K562 (cell line): Measurements from ENCODE around the gene SHISA6. TPM values are rescaled to one million over a fixed set of nuclear protein-coding genes. Genes with fewer than 3 reads are reported as not detected.

Experiments used
- ATAC-seq: fragments of 200-7000 bp; cut with Tn5 transposase; 3 replicates; pipeline ENCODE4 v1.9.1; 2020; ENCODE audit warnings: moderate library complexity
- BruUV-seq: library from RNA; stranded (reverse); fragments of 400-500 nt; replicated peaks from 2 replicates; lab custom pipeline; 2021; lab: Mats Ljungman, UMichigan
- CTCF ChIA-PET: fragments of 300-600 bp; formaldehyde crosslinking; extraction: SDS; loops from one replicate; lab custom pipeline; 2021; ENCODE audit warnings: low intra/inter-chr PET ratio; lab: Yijun Ruan, JAX
- POLR2A ChIA-PET: fragments of 300-600, 350-650 bp; sonication (Branson Sonifier 250); formaldehyde crosslinking; extraction: SDS; loops from one replicate; lab custom pipeline; 2021; ENCODE audit warnings: antibody characterized with exemption, inconsistent platforms; lab: Yijun Ruan, JAX
- DNase-seq, 4 experiments: peaks; one replicate each; pipeline versions ENCODE4 v3.0.0 to v3.0.0-alpha.2; 2011 to 2018; ENCODE audit warnings: low spot score in 3 of 4, mixed read lengths in 3 of 4; ENCODE audit errors: extremely low read depth in 1 of 4
- FAIRE-seq: peaks from 2 replicates; lab custom pipeline; 2011; peaks lifted over from hg19 to GRCh38; lab: Jason Lieb, UNC
- H2AFZ ChIP-seq: 2 replicates; pipeline ENCODE4 v1.6.0; 2011; ENCODE audit warnings: low read depth, low read length, control low read depth, inconsistent platforms
- H3K27ac ChIP-seq: fragments of 200-600 bp; 3 replicates; pipeline ENCODE4 v1.8.0; 2011; ENCODE audit warnings: low read depth, mild to moderate bottlenecking, control low read depth, inconsistent platforms, low read length, moderate library complexity, mixed read lengths; ENCODE audit errors: extremely low read depth
- H3K27me3 ChIP-seq, 2 experiments: fragments of 300-600 bp in 1 of 2; 2 replicates in 1 of 2; 3 replicates in 1 of 2; pipeline versions ENCODE4 v1.6.0 to v1.8.0; 2011; ENCODE audit warnings: inconsistent platforms in 2 of 2, low read length in 2 of 2, mild to moderate bottlenecking in 1 of 2, mixed read lengths in 1 of 2, moderate library complexity in 1 of 2; ENCODE audit not compliant: control insufficient read depth in 2 of 2, insufficient read depth in 2 of 2
- H3K36me3 ChIP-seq: fragments of 300-600 bp; 3 replicates; pipeline ENCODE4 v1.8.0; 2011; ENCODE audit warnings: mild to moderate bottlenecking, low read length, inconsistent platforms; ENCODE audit not compliant: control insufficient read depth, insufficient read depth
- H3K4me1 ChIP-seq, 2 experiments: fragments of 200-600 bp in 1 of 2; replicated peaks in 1 of 2; 2 replicates in 1 of 2; 3 replicates in 1 of 2; pipeline versions ENCODE4 v1.5.1 to v1.8.0; 2011; ENCODE audit warnings: inconsistent platforms in 2 of 2, low read length in 2 of 2, mild to moderate bottlenecking in 1 of 2, mixed read lengths in 1 of 2, moderate library complexity in 1 of 2; ENCODE audit not compliant: control insufficient read depth in 2 of 2, insufficient read depth in 2 of 2
- H3K4me2 ChIP-seq: 2 replicates; pipeline ENCODE4 v1.6.1; 2011; ENCODE audit warnings: low read length, control low read depth, inconsistent platforms, mixed read lengths; ENCODE audit not compliant: insufficient read depth
- H3K4me3 ChIP-seq: fragments of 200-600 bp; sonication (generic), shearing (Covaris generic); 2 replicates; pipeline ENCODE4 v1.5.1; 2016; ENCODE audit warnings: control low read depth, inconsistent platforms
- H3K79me2 ChIP-seq: fragments of 200-600 bp; 3 replicates; pipeline ENCODE4 v1.8.0; 2011; ENCODE audit warnings: low read length, inconsistent platforms; ENCODE audit not compliant: control insufficient read depth, insufficient read depth
- H3K9ac ChIP-seq, 2 experiments: 2 replicates each; pipeline versions ENCODE4 v1.6.0 to v1.6.1; 2011; ENCODE audit warnings: low read depth in 2 of 2, low read length in 2 of 2, control low read depth in 1 of 2, inconsistent platforms in 1 of 2, mild to moderate bottlenecking in 1 of 2, mixed read lengths in 1 of 2; ENCODE audit not compliant: insufficient read depth in 1 of 2
- H3K9me1 ChIP-seq: one replicate; pipeline ENCODE4 v1.6.0; 2011; ENCODE audit warnings: inconsistent platforms, mild to moderate bottlenecking, low read length, moderate library complexity; ENCODE audit not compliant: control insufficient read depth, insufficient read depth
- H3K9me3 ChIP-seq: replicated peaks from 2 replicates; pipeline ENCODE4 v1.5.1; 2011; ENCODE audit warnings: low read depth, low read length, inconsistent platforms; ENCODE audit not compliant: control insufficient read depth, insufficient read depth
- H4K20me1 ChIP-seq: replicated peaks from 2 replicates; pipeline ENCODE4 v1.6.1; 2011; ENCODE audit warnings: low read length, inconsistent platforms, mixed read lengths; ENCODE audit not compliant: control insufficient read depth, insufficient read depth
- ATF2 ChIP-seq: sonication (generic); formaldehyde crosslinking; IDR thresholded peaks from 2 replicates; pipeline ENCODE4 v1.8.1; 2022; ENCODE audit warnings: missing genetic modification reagents
- BRD4 ChIP-seq: fragments of 200-600 bp; sonication (generic); IDR thresholded peaks from 2 replicates; pipeline ENCODE4 v1.6.1; 2017; ENCODE audit warnings: inconsistent platforms
- CBFA2T3 ChIP-seq: fragments of 450-650 bp; IDR thresholded peaks from 2 replicates; pipeline ENCODE4 v1.6.1; 2017
- CCAR2 ChIP-seq: fragments of 200-400 bp; formaldehyde crosslinking; IDR thresholded peaks from 2 replicates; pipeline ENCODE4 v1.6.1; 2017; ENCODE audit warnings: mild to moderate bottlenecking, low read depth, low read length
- FOXO4 ChIP-seq: fragments of 450-650 bp; formaldehyde crosslinking; IDR thresholded peaks from 2 replicates; pipeline ENCODE4 v1.4.0; 2020; ENCODE audit warnings: mild to moderate bottlenecking, moderate library complexity
- GTF2B ChIP-seq: IDR thresholded peaks from 2 replicates; pipeline ENCODE4 v1.6.1; 2011; ENCODE audit not compliant: insufficient read length; ENCODE audit errors: extremely low read depth
- GTF2E2 ChIP-seq: fragments of 200-800 bp; sonication (Bioruptor generic); IDR thresholded peaks from 2 replicates; pipeline ENCODE4 v1.6.1; 2016; ENCODE audit warnings: missing genetic modification characterization, missing compliant biosample characterization
- HBP1 ChIP-seq: fragments of 450-650 bp; formaldehyde crosslinking; IDR thresholded peaks from 2 replicates; pipeline ENCODE4 v1.4.0; 2022; ENCODE audit warnings: missing genetic modification characterization
- MCM2 ChIP-seq: fragments of 450-650 bp; IDR thresholded peaks from 2 replicates; pipeline ENCODE4 v1.6.1; 2017; ENCODE audit warnings: low read depth, mild to moderate bottlenecking
- NUFIP1 ChIP-seq: fragments of 450-650 bp; IDR thresholded peaks from 2 replicates; pipeline ENCODE4 v1.6.1; 2018; ENCODE audit not compliant: partially characterized antibody
- POLR2AphosphoS2 ChIP-seq: IDR thresholded peaks from 2 replicates; pipeline ENCODE4 v1.6.1; 2012; ENCODE audit warnings: low read length, improper control_type of control experiment
- RUNX1 ChIP-seq: sonication (generic); IDR thresholded peaks from 2 replicates; pipeline ENCODE4 v1.6.1; 2016; ENCODE audit warnings: antibody characterized with exemption, low read depth
- SRSF7 ChIP-seq: fragments of 200-400 bp; formaldehyde crosslinking; optimal IDR thresholded peaks from 2 replicates; pipeline ENCODE3; 2017; ENCODE audit warnings: mild to moderate bottlenecking, low read depth, low read length
- YBX1 ChIP-seq: fragments of 450-650 bp; IDR thresholded peaks from 2 replicates; pipeline ENCODE4 v1.7.1; 2016; ENCODE audit warnings: mild to moderate bottlenecking
- ZNF785 ChIP-seq: fragments of 250-450 bp; sonication (Bioruptor Pico); IDR thresholded peaks from 2 replicates; pipeline ENCODE4 v1.4.0; 2020; ENCODE audit warnings: mild to moderate bottlenecking
- WGBS: fragments of 100-300 bp; shearing (Covaris generic); methylation state at CpG from one replicate; pipeline ENCODE4 v1.1.6; 2016; ENCODE audit warnings: low coverage, mixed read lengths; ENCODE audit not compliant: insufficient coverage; ENCODE audit errors: missing lambda C conversion rate; 5-methylcytosine and 5-hydroxymethylcytosine counted together
- in situ Hi-C: fragments of 300-500 bp; cut with MboI; formaldehyde crosslinking; loops from 4 replicates; pipeline ENCODE4 v1.15.0; 2018; ENCODE audit warnings: inconsistent platforms, mixed read lengths
- intact Hi-C: fragments of 100-400 bp; cut with micrococcal nuclease; formaldehyde crosslinking; loops from 2 replicates; pipeline ENCODE4 v1.14.2; 2022
- polyA plus RNA-seq, 8 experiments: library from polyadenylated mRNA; depleted of rRNA in 4 of 8; stranded (reverse) in 5 of 8; unstranded in 3 of 8; fragments of >200 nt; fragmentation: Nextera tagmentation in 2 of 8; fragmentation: Illumina TruSeq in 1 of 8; extraction: Ambion mirVana in 2 of 8; extraction: Trizol in 1 of 8; gene quantifications; 2 replicates each; pipeline versions ENCODE4 v1.2.1 to v1.2.3, GENCODE V29; 2011 to 2014; ENCODE audit warnings: inconsistent platforms in 1 of 8, missing spikeins in 1 of 8
- total RNA-seq, 7 experiments: library from RNA; depleted of rRNA in 6 of 7; stranded (reverse); fragments of >200 nt in 6 of 7; fragmentation: Illumina TruSeq in 2 of 7; extraction: Trizol in 2 of 7; gene quantifications; 2 replicates each; pipeline versions ENCODE4 v1.2.1 to v1.2.3, GENCODE V29; 2011 to 2021; ENCODE audit warnings: low replicate concordance in 1 of 7

The SHISA6 gene
- total and polyA plus RNA-seq, 9 of the 15 experiments (the other 6 are each of a cell fraction or from before 2014, with no cell fraction given): not detected

- TF ChIP-seq YBX1 (no peak), CBFA2T3 (no peak), SRSF7 (no peak)
- TF ChIP-seq, all 486 proteins: peak for 0
Observed at GRCh38 chr17:11366272-11366850, 125.3 kb downstream of the SHISA6 start (continued).

- no peak overlapping the region for H2AFZ ChIP-seq
- no peaks in the 10 kb centered on the region for H3K79me2 ChIP-seq
- H3K4me3 ChIP-seq: no peak overlapping the region
- BruUV-seq: no TSS peak
- FAIRE-seq: no peak
- 3% methylated on average over 6 of the region's 6 CpGs for WGBS
- ChIA-PET CTCF (no interaction called here), POLR2A (no interaction called here)
- H3K27ac ChIP-seq: no peak overlapping the region
- H3K4me2 ChIP-seq: no peak overlapping the region
- H3K27me3 ChIP-seq: no peaks in the 10 kb centered on the region
- H3K36me3 ChIP-seq: no peaks in the 10 kb centered on the region
- no peaks in the 10 kb centered on the region for H3K4me1 ChIP-seq
- no peak overlapping the region for H3K9ac ChIP-seq
- ATAC-seq: no peak
- no peaks in the 10 kb centered on the region for H3K9me3 ChIP-seq
- DNase-seq: no peak
- in situ Hi-C loops (no loop called here), intact Hi-C loops (no loop called here)
- TF ChIP-seq BRD4: no peak
- no peak for TF ChIP-seq CCAR2
- TF ChIP-seq MCM2: no peak
- no peak for TF ChIP-seq ATF2
- no peak for TF ChIP-seq GTF2E2
- TF ChIP-seq RUNX1: no peak
- TF ChIP-seq HBP1 (CRISPR knock-in tag): no peak
- no peak for TF ChIP-seq ZNF785 (CRISPR knock-in tag)
- no peak for TF ChIP-seq NUFIP1
- TF ChIP-seq GTF2B: no peak
- no peak for TF ChIP-seq FOXO4
- no peak for TF ChIP-seq POLR2AphosphoS2
- no peaks in the 10 kb centered on the region for H4K20me1 ChIP-seq
- H3K9me1 ChIP-seq: no peaks in the 10 kb centered on the region
Observed at GRCh38 chr17:11369575-11369974, 128.6 kb downstream of the SHISA6 start.
